Spleen (tissue), 11 donors: ENCODE measurements around the gene WDR70. TPM values are rescaled to one million over a fixed set of nuclear protein-coding genes. Genes with fewer than 3 reads are reported as not detected.

Experiments
- DNase-seq: peaks from one replicate; pipeline ENCODE4 v3.0.0-alpha.2; 2020
- H3K27ac ChIP-seq, 8 donors: fragments of 200-600 bp; sonication (generic) in 7 of 8; 1 replicate in 4 of 8; 2 replicates in 4 of 8; pipeline versions ENCODE4 v1.5.0 to v1.8.0; 2016 to 2021; ENCODE audit warnings: inconsistent platforms in 4 of 8, mild to moderate bottlenecking in 4 of 8, moderate library complexity in 1 of 8
- H3K27me3 ChIP-seq, 7 donors: fragments of 200-600 bp; sonication (generic) in 6 of 7; replicated peaks in 1 of 7; 1 replicate in 4 of 7; 2 replicates in 3 of 7; pipeline versions ENCODE4 v1.5.0 to v1.8.0; 2016 to 2021; ENCODE audit warnings: inconsistent platforms in 3 of 7, mild to moderate bottlenecking in 1 of 7
- H3K36me3 ChIP-seq, 6 donors: fragments of 200-600 bp; sonication (generic) in 5 of 6; 1 replicate in 4 of 6; 2 replicates in 2 of 6; pipeline versions ENCODE4 v1.5.0 to v1.8.0; 2016 to 2021; ENCODE audit warnings: inconsistent platforms in 2 of 6
- H3K4me1 ChIP-seq, 6 donors: fragments of 200-600 bp; sonication (generic) in 5 of 6; 1 replicate in 3 of 6; 2 replicates in 3 of 6; pipeline versions ENCODE4 v1.5.0 to v1.8.0; 2016 to 2021; ENCODE audit warnings: inconsistent platforms in 3 of 6
- H3K4me3 ChIP-seq, 8 donors: fragments of 200-600 bp; sonication (generic) in 7 of 8; 1 replicate in 4 of 8; 2 replicates in 4 of 8; pipeline versions ENCODE4 v1.5.0 to v1.8.0; 2016 to 2021; ENCODE audit warnings: inconsistent platforms in 4 of 8, mild to moderate bottlenecking in 4 of 8, moderate library complexity in 2 of 8
- H3K9me3 ChIP-seq, 8 donors: fragments of 200-600 bp; sonication (generic) in 7 of 8; 1 replicate in 4 of 8; 2 replicates in 4 of 8; pipeline versions ENCODE4 v1.5.0 to v1.8.0; 2016 to 2021; ENCODE audit warnings: inconsistent platforms in 4 of 8
- CTCF ChIP-seq, 11 experiments: fragments of 200-600 bp in 7 of 11; fragments of 450-650 bp in 4 of 11; sonication (generic) in 4 of 11; IDR thresholded peaks in 8 of 11; conservative IDR thresholded peaks in 3 of 11; 1 replicate in 7 of 11; 2 replicates in 4 of 11; pipeline versions ENCODE4 v1.4.0 to v1.8.0; 2016 to 2021; ENCODE audit warnings: antibody characterized with exemption in 11 of 11, inconsistent platforms in 4 of 11, mild to moderate bottlenecking in 1 of 11
- POLR2A ChIP-seq, 3 donors: fragments of 450-650 bp; IDR thresholded peaks; one replicate each; pipeline ENCODE4 v1.5.1; 2017; ENCODE audit warnings: antibody characterized with exemption in 3 of 3, mild to moderate bottlenecking in 1 of 3
- POLR2AphosphoS5 ChIP-seq, 3 donors: sonication (generic); formaldehyde crosslinking; IDR thresholded peaks; one replicate each; pipeline ENCODE4 v1.5.1; 2017; ENCODE audit warnings: antibody characterized with exemption in 3 of 3
- WGBS, 5 donors: extraction: QIAGEN DNeasy Blood & Tissue Kit in 3 of 5; methylation state at CpG; one replicate each; pipeline versions ENCODE4 v1.1.5 to v1.1.7; 2013 to 2018; 5-methylcytosine and 5-hydroxymethylcytosine counted together
- intact Hi-C: fragments of 100-400 bp; cut with DNase I; formaldehyde crosslinking; loops from one replicate; pipeline ENCODE4 v1.15.0; 2023; ENCODE audit warnings: low total_unique reads
- polyA plus RNA-seq, 3 donors: library from polyadenylated mRNA; stranded (reverse); fragments of 200-250 nt; gene quantifications; one replicate each; pipeline ENCODE4 v1.2.1, GENCODE V29; 2013
- total RNA-seq, 7 donors: library from RNA; depleted of rRNA in 3 of 7; stranded (reverse); fragments of >200 nt in 3 of 7; fragmentation: NEBNext Ultra II Directional in 4 of 7; extraction: Animal tissue kit (Norgen Biotek cat#: 25700) in 4 of 7; gene quantifications; one replicate each; pipeline versions ENCODE4 v1.1.0 to v1.2.1, GENCODE V29; 2016 to 2021
- donor health status: healthy with polysubstance abuse.
- donor health status: DM: no; HTN: no; CAD: no; lungs with moderate emphysema.
- donor health status: DM: no; HTN: no; CAD: no.
- donor health status: Bipolar disorder and iron deficiency.
- donor health status: healthy.
- donor health status: DM: no; HTN: no; CAD: no.
- donor health status: DM: yes; HTN: yes; CAD: no.

WDR70 gene
- total and polyA plus RNA-seq, 10 donors, result 24.7 to 51.7 (median 33.4) TPM

GRCh38 chr5:37492778-37493555 lies 113.8 kb downstream of the WDR70 start:
- Histone ChIP-seq H3K4me1 (no peaks in the 10 kb centered on the region), H3K9me3 (peaks cover 0 to 12% (median 7%) of the 10 kb centered on the region in 8 donors), H3K27ac (no peak overlapping the region), H3K36me3 (peaks cover 0 to 42% (median 5%) of the 10 kb centered on the region in 6 donors), H3K4me3 (no peak overlapping the region), H3K27me3 (no peaks in the 10 kb centered on the region)
- intact Hi-C loops, result no loop called here
- no peak for DNase-seq
- TF ChIP-seq POLR2AphosphoS5 (IDR thresholded peaks at IDR 0.05), result no peak
- 79 to 97% (median 86%) methylated on average over 2 of the region's 2 CpGs for WGBS, 5 donors

- H3K27me3 ChIP-seq, result no peaks in the 10 kb centered on the region
- no peak for TF ChIP-seq POLR2A (IDR thresholded peaks at IDR 0.05)
- no peak for TF ChIP-seq POLR2AphosphoS5 (IDR thresholded peaks at IDR 0.05)
- TF ChIP-seq CTCF (IDR thresholded peaks at IDR 0.05 in 8 of 11, conservative IDR thresholded peaks at IDR 0.05 in 3 of 11), result no peak
- intact Hi-C loops, result no loop called here
- H3K27ac ChIP-seq, result no peak overlapping the region
- peaks cover 0 to 45% (median 7%) of the 10 kb centered on the region in 6 donors for H3K36me3 ChIP-seq
- no peaks in the 10 kb centered on the region for H3K9me3 ChIP-seq
- no peak overlapping the region for H3K4me3 ChIP-seq
- no peaks in the 10 kb centered on the region for H3K4me1 ChIP-seq
- no peak for DNase-seq
Measured at GRCh38 chr5:37494756-37495155, 115.6 kb downstream of the WDR70 start.

GRCh38 chr5:37495210-37495609 lies 116.1 kb downstream of the WDR70 start:
- DNase-seq, result no peak
- H3K9me3 ChIP-seq, result no peaks in the 10 kb centered on the region
- intact Hi-C loops, result no loop called here
- H3K27me3 ChIP-seq, result no peaks in the 10 kb centered on the region
- no peaks in the 10 kb centered on the region for H3K4me1 ChIP-seq
- 61 to 81% (median 81%) methylated on average over 2 of the region's 2 CpGs for WGBS, 5 donors
- H3K4me3 ChIP-seq, result no peak overlapping the region
- peaks cover 0 to 45% (median 7%) of the 10 kb centered on the region in 6 donors for H3K36me3 ChIP-seq
- TF ChIP-seq CTCF (IDR thresholded peaks at IDR 0.05 in 8 of 11, conservative IDR thresholded peaks at IDR 0.05 in 3 of 11) (no peak), POLR2AphosphoS5 (IDR thresholded peaks at IDR 0.05) (no peak), POLR2A (IDR thresholded peaks at IDR 0.05) (no peak)
- H3K27ac ChIP-seq, result no peak overlapping the region

GRCh38 chr5:37495668-37496347 lies 116.7 kb downstream of the WDR70 start:
- intact Hi-C loops, result no loop called here
- 94 to 100% (median 97%) methylated on average over 3 of the region's 3 CpGs for WGBS, 5 donors
- DNase-seq, result no peak
- no peaks in the 10 kb centered on the region for H3K9me3 ChIP-seq
- H3K36me3 ChIP-seq, result peaks cover 0 to 39% (median 7%) of the 10 kb centered on the region in 6 donors
- no peaks in the 10 kb centered on the region for H3K27me3 ChIP-seq
- no peak overlapping the region for H3K4me3 ChIP-seq
- TF ChIP-seq CTCF (IDR thresholded peaks at IDR 0.05 in 8 of 11, conservative IDR thresholded peaks at IDR 0.05 in 3 of 11) (no peak), POLR2A (IDR thresholded peaks at IDR 0.05) (no peak), POLR2AphosphoS5 (IDR thresholded peaks at IDR 0.05) (no peak)
- no peaks in the 10 kb centered on the region for H3K4me1 ChIP-seq
- H3K27ac ChIP-seq, result no peak overlapping the region
